Liver (tissue), 9 donors: Measurements from ENCODE around the gene SPTLC2. TPM values are rescaled to one million over a fixed set of nuclear protein-coding genes. Genes with fewer than 3 reads are reported as not detected.
A peak's percentile ranks its signal among the peaks of the same experiment; 100 is the strongest.

Experiments used
- DNase-seq: peaks from one replicate; pipeline ENCODE4 v3.0.0-alpha.2; 2017; ENCODE audit warnings: low spot score
- H3K27ac ChIP-seq, 2 donors: one replicate each; pipeline ENCODE4 v1.7.0; 2013; ENCODE audit warnings: inconsistent platforms in 2 of 2, low read length in 2 of 2, control low read depth in 1 of 2, low read depth in 1 of 2, mild to moderate bottlenecking in 1 of 2
- H3K27me3 ChIP-seq, 4 donors: one replicate each; pipeline versions ENCODE4 v1.6.1 to v1.7.0; 2013; ENCODE audit warnings: low read length in 3 of 4, inconsistent platforms in 1 of 4, mild to moderate bottlenecking in 1 of 4, moderate library complexity in 1 of 4; ENCODE audit not compliant: control insufficient read depth in 4 of 4, insufficient read depth in 4 of 4
- H3K36me3 ChIP-seq, 4 donors: one replicate each; pipeline versions ENCODE4 v1.6.1 to v1.7.0; 2013; ENCODE audit warnings: low read length in 3 of 4, mild to moderate bottlenecking in 3 of 4, low read depth in 1 of 4, moderate library complexity in 1 of 4; ENCODE audit not compliant: control insufficient read depth in 4 of 4, insufficient read depth in 3 of 4
- H3K4me1 ChIP-seq, 4 donors: one replicate each; pipeline versions ENCODE4 v1.6.1 to v1.7.0; 2013; ENCODE audit warnings: low read length in 3 of 4, mild to moderate bottlenecking in 3 of 4, moderate library complexity in 1 of 4; ENCODE audit not compliant: control insufficient read depth in 4 of 4, insufficient read depth in 4 of 4
- H3K4me3 ChIP-seq, 3 donors: one replicate each; pipeline versions ENCODE4 v1.6.1 to v1.7.0; 2013; ENCODE audit warnings: low read length in 3 of 3, control low read depth in 1 of 3, low read depth in 1 of 3, mild to moderate bottlenecking in 1 of 3
- H3K9ac ChIP-seq, 2 donors: one replicate each; pipeline ENCODE4 v1.7.0; 2013; ENCODE audit warnings: low read length in 2 of 2, mild to moderate bottlenecking in 2 of 2, moderate library complexity in 2 of 2, control low read depth in 1 of 2, low read depth in 1 of 2
- H3K9me3 ChIP-seq, 4 donors: one replicate each; pipeline versions ENCODE4 v1.6.1 to v1.7.0; 2013; ENCODE audit warnings: low read length in 3 of 4; ENCODE audit not compliant: control insufficient read depth in 4 of 4
- CTCF ChIP-seq: fragments of 150-350 bp; IDR thresholded peaks from 2 replicates; pipeline ENCODE4 v1.5.1; 2017; ENCODE audit warnings: improper control_type of control experiment, low read depth, low read length; ENCODE audit not compliant: missing input control
- FOXA1 ChIP-seq: IDR thresholded peaks from 2 replicates; pipeline ENCODE4 v1.6.1; 2016; ENCODE audit warnings: antibody characterized with exemption
- FOXA2 ChIP-seq: IDR thresholded peaks from 2 replicates; pipeline ENCODE4 v1.6.1; 2016; ENCODE audit warnings: antibody characterized with exemption
- GABPA ChIP-seq, 2 donors: IDR thresholded peaks in 1 of 2; conservative IDR thresholded peaks in 1 of 2; 2 replicates each; pipeline ENCODE4 v1.6.1; 2016; ENCODE audit warnings: antibody characterized with exemption in 2 of 2, mild to moderate bottlenecking in 1 of 2, moderate library complexity in 1 of 2
- HNF4A ChIP-seq, 2 donors: conservative IDR thresholded peaks; 2 replicates each; pipeline ENCODE4 v1.6.1; 2016; ENCODE audit warnings: antibody characterized with exemption in 2 of 2, mild to moderate bottlenecking in 2 of 2
- HNF4G ChIP-seq: IDR thresholded peaks from 2 replicates; pipeline ENCODE4 v1.6.1; 2016; ENCODE audit warnings: antibody characterized with exemption
- JUND ChIP-seq, 2 donors: IDR thresholded peaks; 2 replicates each; pipeline ENCODE4 v1.6.1; 2016; ENCODE audit warnings: antibody characterized with exemption in 2 of 2
- MAX ChIP-seq: IDR thresholded peaks from 2 replicates; pipeline ENCODE4 v1.6.1; 2016; ENCODE audit warnings: antibody characterized with exemption
- NR2F2 ChIP-seq: IDR thresholded peaks from 2 replicates; pipeline ENCODE4 v1.6.1; 2016; ENCODE audit warnings: antibody characterized with exemption
- RAD21 ChIP-seq, 2 donors: IDR thresholded peaks; 2 replicates each; pipeline ENCODE4 v1.6.1; 2016; ENCODE audit warnings: antibody characterized with exemption in 2 of 2, mild to moderate bottlenecking in 2 of 2
- REST ChIP-seq: IDR thresholded peaks from 2 replicates; pipeline ENCODE4 v1.6.1; 2016; ENCODE audit warnings: antibody characterized with exemption, mild to moderate bottlenecking
- RXRA ChIP-seq, 2 donors: IDR thresholded peaks; 2 replicates each; pipeline ENCODE4 v1.6.1; 2017 to 2018; ENCODE audit warnings: antibody characterized with exemption in 2 of 2, mild to moderate bottlenecking in 1 of 2
- SP1 ChIP-seq: IDR thresholded peaks from 2 replicates; pipeline ENCODE4 v1.6.1; 2018; ENCODE audit warnings: antibody characterized with exemption, mild to moderate bottlenecking
- TAF1 ChIP-seq: conservative IDR thresholded peaks from 2 replicates; pipeline ENCODE4 v1.6.1; 2016; ENCODE audit warnings: antibody characterized with exemption, mild to moderate bottlenecking
- YY1 ChIP-seq: IDR thresholded peaks from 2 replicates; pipeline ENCODE4 v1.6.1; 2016; ENCODE audit warnings: antibody characterized with exemption, mild to moderate bottlenecking
- ZBTB33 ChIP-seq: IDR thresholded peaks from 2 replicates; pipeline ENCODE4 v1.6.1; 2016; ENCODE audit warnings: antibody characterized with exemption
- WGBS: extraction: QIAGEN DNeasy Blood & Tissue Kit; methylation state at CpG from one replicate; pipeline ENCODE4 v1.1.7; 2013; 5-methylcytosine and 5-hydroxymethylcytosine counted together
- polyA plus RNA-seq, 2 donors: library from polyadenylated mRNA; stranded (reverse) in 1 of 2; unstranded in 1 of 2; fragments of 200-250 nt in 1 of 2; fragments of >200 nt in 1 of 2; fragmentation: Nextera tagmentation in 1 of 2; extraction: Ambion mirVana in 1 of 2; gene quantifications; one replicate each; pipeline versions ENCODE4 v1.2.1 to v1.2.3, GENCODE V29; 2013 to 2015
- total RNA-seq, 2 donors: library from RNA; depleted of rRNA; stranded (reverse); fragments of >200 nt; gene quantifications; one replicate each; pipeline ENCODE4 v1.2.3, GENCODE V29; 2014
- donor health status: healthy.
- donor health status: healthy.
- donor health status: healthy.
- donor health status: healthy.
- donor health status: healthy.

The SPTLC2 gene
- total and polyA plus RNA-seq, 4 donors, result 3.9 to 19.2 (median 9.9) TPM

DNA sequence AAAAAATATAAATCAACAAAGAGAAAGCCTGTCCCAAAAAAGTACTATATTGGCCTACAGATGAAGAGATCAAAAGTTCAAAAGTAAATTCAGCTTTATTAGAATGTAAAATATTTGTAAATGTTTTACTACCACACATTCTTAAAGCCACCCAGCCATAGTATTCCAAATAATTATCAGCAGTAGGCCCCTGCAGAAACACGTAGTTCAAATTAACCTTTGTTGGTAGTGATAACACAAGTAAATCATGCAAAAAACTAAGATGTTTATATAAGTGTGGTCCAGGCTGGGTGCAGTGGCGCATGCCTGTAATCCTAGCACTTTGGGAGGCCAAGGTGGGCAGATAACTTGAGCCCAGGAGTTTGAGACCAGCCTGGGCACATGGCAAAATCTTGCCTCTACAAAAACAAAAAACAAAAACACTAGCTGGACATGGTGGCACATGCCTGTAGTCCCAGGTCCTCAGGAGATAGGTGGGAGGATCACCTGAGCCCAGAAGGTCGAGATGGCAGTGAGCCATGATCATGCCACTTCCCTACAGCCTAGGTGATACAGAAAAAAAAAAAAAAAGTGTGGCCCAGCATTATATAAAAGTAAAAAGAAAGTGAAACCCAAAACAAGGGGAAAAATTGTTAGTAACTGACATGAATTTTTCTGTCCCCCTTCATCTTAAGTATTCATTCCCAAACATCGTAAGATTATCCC lies 17.9 kb downstream of the SPTLC2 start (continued):
- TF ChIP-seq NR2F2 (no peak), TAF1 (no peak), RXRA (IDR thresholded peaks at IDR 0.05) (no peak)

GRCh38 chr14:77593501-77593961 lies 22.9 kb downstream of the SPTLC2 start:
- Histone ChIP-seq H3K4me3 (no peak overlapping the region), H3K9me3 (no peaks in the 10 kb centered on the region), H3K4me1 (peaks cover 1 to 9% (median 3%) of the 10 kb centered on the region in 4 donors), H3K9ac (peak overlapping the region in 1 of 2 donors; percentile 51), H3K27ac (no peak overlapping the region), H3K36me3 (peaks cover 0 to 7% (median 2%) of the 10 kb centered on the region in 4 donors), H3K27me3 (no peaks in the 10 kb centered on the region)
- no peak for DNase-seq
- TF ChIP-seq HNF4G, result no peak
- TF ChIP-seq YY1, result no peak
- TF ChIP-seq JUND (IDR thresholded peaks at IDR 0.05), result no peak
- no peak for TF ChIP-seq REST
- no peak for TF ChIP-seq HNF4A (conservative IDR thresholded peaks at IDR 0.05)
- no peak for TF ChIP-seq FOXA1
- TF ChIP-seq RAD21 (IDR thresholded peaks at IDR 0.05), result no peak
- TF ChIP-seq CTCF, result no peak
- no peak for TF ChIP-seq RXRA (IDR thresholded peaks at IDR 0.05)
- no peak for TF ChIP-seq GABPA (IDR thresholded peaks at IDR 0.05 in 1 of 2, conservative IDR thresholded peaks at IDR 0.05 in 1 of 2)
- TF ChIP-seq FOXA2, result no peak
- no peak for TF ChIP-seq MAX
- TF ChIP-seq SP1, result no peak
- TF ChIP-seq ZBTB33, result no peak
- WGBS, result 65% methylated on average over 2 of the region's 2 CpGs
